GF-D8 (cell line): ENCODE results near the gene YY1.
"Not testable (repeated sequence)": the region's sequence is repeated elsewhere in the genome, so short reads cannot be mapped to it uniquely, and the experiment has no call there.

Experiments used
- DNase-seq: peaks from one replicate; lab custom pipeline; 2025; lab: John Stamatoyannopoulos, UW

YY1 gene

GRCh38 chr14:100283984-100284881 is 45.3 kb downstream of the YY1 start:
- no peak for DNase-seq

- no peak for DNase-seq
Observed at GRCh38 chr14:100285021-100285912, 46.3 kb downstream of the YY1 start.

- DNase-seq: no peak
Observed at GRCh38 chr14:100285913-100286400, 47.0 kb downstream of the YY1 start.

GRCh38 chr14:100286484-100287191 is 47.7 kb downstream of the YY1 start:
- no peak for DNase-seq

- DNase-seq: no peak
Observed at GRCh38 chr14:100287202-100287997, 48.5 kb downstream of the YY1 start.

- DNase-seq: not testable (repeated sequence)
Observed at GRCh38 chr14:100287998-100288295, 49.0 kb downstream of the YY1 start.

GRCh38 chr14:100288382-100289185 is 49.6 kb downstream of the YY1 start:
- DNase-seq: no peak

GRCh38 chr14:100289916-100290606 is 51.1 kb downstream of the YY1 start:
- no peak for DNase-seq

- no peak for DNase-seq
Observed at GRCh38 chr14:100290607-100291304, 51.8 kb downstream of the YY1 start.

GRCh38 chr14:100291305-100292075 is 52.5 kb downstream of the YY1 start:
- DNase-seq: no peak

GRCh38 chr14:100292301-100292775 is 53.4 kb downstream of the YY1 start:
- DNase-seq: no peak

- DNase-seq: no peak
Observed at GRCh38 chr14:100292776-100293461, 54.0 kb downstream of the YY1 start.

- no peak for DNase-seq
Observed at GRCh38 chr14:100293497-100294212, 54.7 kb downstream of the YY1 start.

GRCh38 chr14:100294213-100294962 is 55.4 kb downstream of the YY1 start:
- DNase-seq: no peak

- no peak for DNase-seq
Observed at GRCh38 chr14:100294963-100295330, 56.0 kb downstream of the YY1 start.

- DNase-seq: no peak
Observed at GRCh38 chr14:100295376-100296105, 56.6 kb downstream of the YY1 start.
